Posterior vena cava (tissue), 2 donors: ENCODE data around the gene TMEM256. TPM values are rescaled to one million over a fixed set of nuclear protein-coding genes. Genes with fewer than 3 reads are reported as not detected.

Experiments
- DNase-seq: peaks from one replicate; pipeline ENCODE4 v3.0.0-alpha.2; 2020; ENCODE audit warnings: low spot score
- intact Hi-C, 2 donors: fragments of 100-400 bp; cut with DNase I; formaldehyde crosslinking; loops; one replicate each; pipeline versions ENCODE4 v1.14.1 to v1.14.2; 2022 to 2023
- long read RNA-seq, 2 donors: library from polyadenylated mRNA; unstranded; transcript quantifications; one replicate each; pipeline ENCODE4 v2.0.0, GENCODE V29; 2020 to 2021
- total RNA-seq, 2 donors: library from RNA; stranded (reverse); fragmentation: NEBNext Ultra II Directional; extraction: Animal tissue kit (Norgen Biotek cat#: 25700); gene quantifications; one replicate each; pipeline ENCODE4 v1.2.1, GENCODE V29; 2021
- donor health status: DM: yes; HTN: yes; CAD: no.
- donor health status: DM: yes; HTN: yes; CAD: no.

TMEM256 gene
- 10 to 100 TPM; 39.3 to 65.5 TPM for total RNA-seq
- long read RNA-seq, donor 1, transcript TMEM256-201 (4 exons, 486 nt): major isoform, 6 of 7 reads
- long read RNA-seq, donor 1, partial matches to known transcripts: 0 of 7 reads
- long read RNA-seq, donor 1, other reads (novel, unspliced or antisense): 1 of 7 reads
- long read RNA-seq, donor 2, transcript TMEM256-201 (4 exons, 486 nt): major isoform, 8 of 8 reads
- long read RNA-seq, donor 2, partial matches to known transcripts: 0 of 8 reads
- long read RNA-seq, donor 2, other reads (novel, unspliced or antisense): 0 of 8 reads

DNA sequence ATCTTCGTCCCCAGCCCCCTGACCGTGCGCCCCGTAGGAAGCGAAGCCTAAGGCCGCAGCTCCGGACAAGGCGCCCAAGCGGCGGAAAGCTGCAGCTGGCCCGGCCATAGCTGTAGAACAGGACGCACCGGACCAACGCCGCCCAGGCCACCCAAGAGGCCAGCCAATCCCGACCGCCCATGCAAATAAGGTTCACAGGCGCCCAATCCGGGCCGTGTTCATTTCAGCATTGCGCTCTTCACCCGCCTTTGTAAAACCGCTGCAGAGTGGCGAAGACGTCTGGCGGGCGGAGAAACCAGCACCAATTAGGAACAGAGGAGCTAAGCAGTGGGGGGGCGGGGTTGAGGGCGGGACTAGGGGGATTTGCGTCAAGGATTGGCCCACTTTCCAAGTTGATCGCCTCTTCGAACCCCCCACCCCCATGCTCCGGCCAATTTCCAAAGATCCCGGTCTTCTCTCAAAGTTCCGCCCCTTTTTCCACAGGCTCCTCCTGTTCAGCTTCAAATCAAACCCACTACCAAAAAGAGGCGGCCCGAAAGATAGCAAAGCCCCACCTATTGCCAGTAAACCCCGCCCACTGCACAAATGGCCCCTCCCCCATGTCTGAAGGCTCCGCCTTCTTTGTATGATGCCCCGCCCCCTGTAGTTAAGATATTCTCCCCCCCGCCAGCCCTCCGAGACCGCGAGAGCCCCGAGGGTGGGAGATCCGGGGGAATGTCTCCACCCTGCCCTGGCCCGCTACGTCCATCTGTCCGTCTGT, at the start of gene TMEM256:
Gene TMEM256 (minus strand): TSS at position 121 of the 760 bp plus-strand sequence. CDS start 13 bp downstream, at position 108.
- peak; percentile 99 for DNase-seq
- intact Hi-C loops: no loop called here

DNA sequence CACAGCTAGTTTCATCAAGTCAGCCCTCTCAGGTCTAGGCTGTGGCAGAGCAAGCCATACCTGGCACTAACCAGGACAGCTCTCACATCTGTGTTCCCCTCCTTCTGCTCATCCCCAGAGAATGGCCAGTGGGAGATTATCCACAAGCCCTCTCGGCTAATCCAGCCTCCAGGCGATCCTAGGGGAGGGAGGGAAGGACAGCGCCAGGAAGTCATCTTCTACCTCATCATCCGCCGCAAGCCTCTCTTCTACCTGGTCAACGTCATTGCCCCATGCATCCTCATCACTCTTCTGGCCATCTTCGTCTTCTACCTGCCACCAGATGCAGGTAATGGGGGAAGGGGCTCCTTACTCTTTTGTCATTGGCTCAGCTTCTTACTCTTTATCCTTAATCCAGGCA, 44.6 kb upstream of the TMEM256 start:
- no peak for DNase-seq
- intact Hi-C loops: loop anchor here in 1 of 2 donors (10.0 kb wide), 1 partner anchor 66 kb away; no protein-coding TSS in a partner anchor

DNA sequence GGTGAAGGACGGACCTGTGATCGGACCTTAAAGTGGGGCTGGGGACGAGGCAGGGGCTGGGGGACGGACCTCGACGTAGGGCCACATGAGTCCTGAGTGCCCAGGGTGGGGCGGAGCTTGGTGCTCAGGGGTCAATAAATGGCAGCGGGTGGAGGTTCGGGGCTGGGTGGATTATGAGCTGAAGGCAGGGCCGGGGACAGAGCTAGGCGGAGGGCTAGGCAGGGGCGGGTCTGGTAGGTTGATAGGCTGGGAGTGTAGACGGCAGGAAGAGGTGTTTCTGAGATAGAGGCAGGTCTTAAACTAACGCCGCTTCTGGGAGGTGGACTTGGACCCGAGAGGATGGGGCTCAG, 41.7 kb upstream of the TMEM256 start:
- DNase-seq: no peak
- intact Hi-C loops: loop anchor here in 1 of 2 donors (10.0 kb wide), 1 partner anchor 69 kb away; no protein-coding TSS in a partner anchor

DNA sequence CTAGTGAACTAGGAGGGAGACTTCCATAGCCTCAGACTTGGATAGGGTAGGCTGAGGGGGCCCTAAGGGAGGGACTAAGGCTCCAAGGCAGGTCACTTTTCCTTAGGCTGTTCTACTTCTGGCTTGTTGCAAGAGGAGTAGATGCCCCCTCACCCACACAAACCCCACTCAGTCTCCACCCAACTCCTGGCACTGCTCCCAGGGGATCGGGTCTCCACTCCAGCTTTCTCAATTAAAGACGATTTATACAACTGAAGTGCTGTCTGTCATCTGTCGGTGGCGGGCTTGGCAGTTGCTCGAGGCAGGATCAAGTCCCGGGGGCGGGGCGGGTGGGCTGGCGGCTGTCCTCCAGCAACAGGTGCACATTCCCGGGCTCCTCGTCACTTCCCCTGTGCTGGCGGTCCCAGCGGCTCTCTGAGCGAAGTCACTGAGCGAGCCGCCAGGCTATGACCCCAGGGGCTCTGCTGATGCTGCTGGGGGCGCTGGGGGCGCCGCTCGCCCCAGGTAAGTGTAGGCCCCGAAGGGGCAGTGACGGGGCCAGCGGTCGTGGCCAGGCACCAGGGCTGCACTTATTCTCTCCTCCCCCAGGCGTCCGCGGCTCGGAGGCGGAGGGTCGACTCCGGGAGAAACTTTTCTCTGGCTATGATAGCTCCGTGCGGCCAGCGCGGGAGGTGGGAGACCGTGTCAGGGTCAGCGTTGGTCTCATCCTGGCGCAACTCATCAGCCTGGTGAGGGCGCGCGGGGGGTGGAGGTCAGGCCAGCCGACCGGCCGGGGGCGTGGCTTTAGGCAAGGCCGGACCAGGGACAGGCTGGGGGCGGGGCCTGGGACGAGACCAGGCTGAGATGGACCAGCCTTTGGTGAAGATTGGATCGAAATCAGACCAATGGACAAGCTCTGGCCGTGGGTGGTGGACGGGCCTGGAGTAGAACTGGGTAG, 41.1 kb upstream of the TMEM256 start, which contains the start of gene CHRNB1:
Gene CHRNB1 (plus strand): TSS at position 380 of the 937 bp plus-strand sequence. CDS start 67 bp downstream, at position 447.
- intact Hi-C loops: loop anchor here in 1 of 2 donors (5.0 to 10.0 kb wide), 2 partner anchors 32 to 70 kb away; partner anchors contain the start of gene ZBTB4
- peak; percentile 91 for DNase-seq

DNA sequence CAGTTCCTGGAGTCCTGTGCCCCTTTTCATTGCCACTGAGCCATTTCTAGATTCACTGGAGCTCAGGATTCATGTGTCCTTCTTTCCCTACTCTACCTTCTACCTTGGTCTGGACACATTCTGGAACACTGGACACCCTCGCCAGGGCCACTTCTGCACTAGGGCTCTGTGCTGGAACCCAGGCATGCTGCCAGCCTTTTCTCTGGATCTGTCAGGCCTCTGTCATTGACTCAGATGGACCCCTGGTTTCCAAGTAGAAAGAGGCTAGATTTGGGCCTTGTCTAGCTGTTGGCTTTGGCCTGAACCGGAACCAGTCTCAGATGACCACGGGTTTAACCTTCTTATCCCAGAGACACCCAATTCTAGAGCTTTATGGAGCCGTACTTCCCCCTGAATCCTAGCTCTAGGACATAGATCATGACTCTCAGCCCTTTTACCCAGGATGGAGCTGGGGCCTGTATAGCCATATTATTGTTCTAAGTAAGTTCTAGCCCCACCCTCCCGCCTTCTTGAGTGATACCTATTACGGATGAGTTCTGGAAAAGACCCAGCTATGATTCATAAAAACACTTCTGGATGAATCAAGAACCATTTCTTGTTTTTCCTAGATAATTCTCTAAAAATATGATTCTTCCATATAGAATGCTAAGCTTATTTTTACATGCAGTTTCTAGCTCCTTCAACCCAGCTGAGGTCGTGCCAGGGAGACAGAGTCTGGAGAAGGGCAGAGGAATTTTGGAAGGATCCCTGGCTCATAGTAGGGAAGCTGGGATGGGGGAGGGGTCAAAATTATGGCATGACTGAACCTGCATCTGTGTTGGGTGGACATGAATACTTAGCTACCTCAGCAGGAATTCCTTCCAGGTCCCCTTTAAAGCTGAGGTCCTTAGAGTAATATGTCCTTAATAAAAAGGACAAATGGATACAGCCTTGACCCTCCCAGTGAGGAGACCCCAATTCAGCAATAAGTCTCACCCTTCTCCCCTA, 39.9 kb upstream of the TMEM256 start:
- no peak for DNase-seq
- intact Hi-C loops: loop anchor here in 1 of 2 donors (5.0 to 10.0 kb wide), 2 partner anchors 34 to 71 kb away; partner anchors contain the start of gene ZBTB4

DNA sequence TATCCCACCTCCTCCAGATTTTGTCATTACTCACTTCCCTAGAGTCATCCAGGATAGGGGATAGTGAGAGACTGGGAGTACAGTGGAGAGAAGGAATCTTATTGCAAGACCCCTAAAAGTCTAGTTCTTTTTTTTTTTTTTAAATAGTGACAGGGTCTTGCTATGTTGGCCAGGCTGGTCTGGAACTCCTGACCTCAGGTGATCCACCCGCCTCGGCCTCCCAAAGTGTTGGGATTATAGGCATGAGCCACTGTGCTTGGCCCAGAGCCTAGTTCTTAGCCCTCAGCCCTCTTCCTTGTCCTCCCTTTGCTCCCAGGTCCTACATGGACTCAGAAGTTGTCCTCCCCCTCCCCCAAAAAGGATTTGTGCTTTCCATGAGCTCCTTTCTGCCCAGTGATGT, 38.2 kb upstream of the TMEM256 start:
- intact Hi-C loops: loop anchor here (1.0 to 10.0 kb wide), 3 partner anchors 31 to 73 kb away; partner anchors contain the start of gene ZBTB4 (in 1 of the 2)
- DNase-seq: no peak

DNA sequence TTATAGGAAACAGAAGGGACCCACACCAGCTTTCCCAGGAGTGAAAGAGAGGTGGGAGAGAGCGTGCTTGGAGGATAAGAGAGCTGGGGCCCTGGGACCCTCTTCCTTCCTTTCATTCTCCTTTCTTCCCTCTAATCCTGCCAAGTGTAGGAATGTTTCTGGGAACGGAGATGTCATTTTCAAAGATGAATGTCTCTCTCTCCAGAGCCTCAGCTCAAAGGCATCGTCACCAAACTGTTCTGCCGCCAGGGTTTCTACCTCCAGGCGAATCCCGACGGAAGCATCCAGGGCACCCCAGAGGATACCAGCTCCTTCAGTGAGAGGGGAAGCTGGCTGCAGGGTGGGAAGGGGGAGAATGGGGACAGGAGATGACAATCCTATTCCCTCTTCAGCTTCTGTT, 37.4 kb upstream of the TMEM256 start:
- intact Hi-C loops: loop anchor here in 1 of 2 donors (5.0 to 10.0 kb wide), 2 partner anchors 36 to 74 kb away; partner anchors contain the start of gene ZBTB4
- DNase-seq: no peak

DNA sequence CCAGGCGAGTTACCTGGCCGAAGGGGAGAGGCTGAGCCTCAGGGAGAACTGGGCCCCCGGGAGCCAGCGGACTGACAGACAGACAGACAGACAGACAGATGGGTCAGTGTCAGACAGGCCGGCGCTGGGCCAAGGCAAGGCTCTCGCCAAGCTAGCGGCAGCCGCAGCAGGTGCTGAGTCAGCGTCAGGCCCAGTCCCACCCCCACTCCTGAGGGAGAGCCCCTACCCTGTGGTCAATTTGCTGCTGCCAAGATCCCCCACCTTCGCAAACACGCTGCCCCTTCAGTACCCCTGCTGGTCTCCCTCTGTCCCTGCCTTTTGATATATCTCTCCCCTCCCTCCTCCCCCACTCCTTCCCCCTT, 36.9 kb upstream of the TMEM256 start:
- no peak for DNase-seq
- intact Hi-C loops: loop anchor here in 1 of 2 donors (5.0 to 10.0 kb wide), 2 partner anchors 36 to 74 kb away; partner anchors contain the start of gene ZBTB4

DNA sequence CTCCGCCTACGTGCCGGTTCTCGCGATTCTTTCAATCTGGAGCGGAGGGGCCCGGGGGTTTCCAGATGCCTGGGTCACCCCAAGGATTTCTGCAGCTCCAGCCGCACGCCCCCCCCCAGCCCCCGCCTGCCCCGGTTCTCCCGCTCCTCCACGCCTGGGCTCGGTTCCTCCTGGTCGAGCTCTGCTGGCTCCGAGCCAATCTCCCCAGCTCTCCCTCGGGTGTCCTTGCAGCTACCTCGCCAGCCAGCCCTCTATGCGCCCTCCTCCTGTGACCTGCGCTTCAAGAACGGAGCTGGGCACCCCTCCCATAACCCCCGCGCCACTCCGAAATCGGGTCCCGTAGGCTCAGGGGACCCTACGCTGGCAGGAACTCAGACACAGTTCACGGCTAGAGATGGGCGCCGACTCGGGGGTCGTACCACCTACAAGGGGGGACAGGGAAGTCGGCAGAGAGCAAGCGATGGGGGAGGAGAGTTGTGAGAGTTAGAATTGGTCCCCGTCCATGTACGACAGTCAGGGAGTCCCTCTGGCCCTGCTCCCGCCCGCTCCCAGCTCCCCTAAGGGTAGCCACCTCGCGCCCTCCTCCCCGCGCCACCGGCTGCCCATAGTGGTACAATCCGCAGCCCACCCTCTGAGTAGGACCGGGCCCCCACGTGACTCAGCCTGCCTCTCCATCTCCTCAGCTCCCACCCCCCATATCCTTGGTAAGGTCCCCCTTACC, 36.4 kb upstream of the TMEM256 start:
- DNase-seq: no peak
- intact Hi-C loops: loop anchor here in 1 of 2 donors (5.0 to 10.0 kb wide), 2 partner anchors 37 to 75 kb away; partner anchors contain the start of gene ZBTB4

DNA sequence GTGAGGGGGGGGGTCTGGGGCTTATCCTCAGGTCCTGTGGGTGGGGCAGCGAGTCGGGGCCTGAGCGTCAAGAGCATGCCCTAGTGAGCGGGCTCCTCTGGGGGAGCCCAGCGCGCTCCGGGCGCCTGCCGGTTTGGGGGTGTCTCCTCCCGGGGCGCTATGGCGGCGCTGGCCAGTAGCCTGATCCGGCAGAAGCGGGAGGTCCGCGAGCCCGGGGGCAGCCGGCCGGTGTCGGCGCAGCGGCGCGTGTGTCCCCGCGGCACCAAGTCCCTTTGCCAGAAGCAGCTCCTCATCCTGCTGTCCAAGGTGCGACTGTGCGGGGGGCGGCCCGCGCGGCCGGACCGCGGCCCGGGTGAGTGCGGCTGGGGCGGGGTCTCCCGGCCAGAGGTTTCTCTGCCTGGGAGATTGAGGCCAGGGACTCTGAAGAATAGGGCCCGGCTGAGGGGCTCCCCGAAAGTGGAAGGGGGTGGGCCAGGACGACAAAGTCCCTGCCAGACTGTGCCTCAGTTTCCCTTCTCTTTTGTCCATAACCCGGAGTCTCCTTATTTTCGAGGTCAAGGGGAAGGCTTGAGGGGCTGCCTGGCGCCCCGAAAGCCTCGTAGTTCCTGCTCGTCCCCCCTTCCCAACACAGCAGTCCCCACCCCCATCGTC, 35.7 kb upstream of the TMEM256 start, which contains the start of gene FGF11:
Gene FGF11 (plus strand): TSS at position 51 of the 651 bp plus-strand sequence. CDS start 109 bp downstream, at position 160.
- no peak for DNase-seq
- intact Hi-C loops: loop anchor here (5.0 to 10.0 kb wide), 5 partner anchors 38 to 125 kb away; partner anchors contain the start of genes KCTD11 (in 1 of the 2), SENP3 (in 1 of the 2), TMEM95 (in 1 of the 2) and ZBTB4 (in 1 of the 2)

DNA sequence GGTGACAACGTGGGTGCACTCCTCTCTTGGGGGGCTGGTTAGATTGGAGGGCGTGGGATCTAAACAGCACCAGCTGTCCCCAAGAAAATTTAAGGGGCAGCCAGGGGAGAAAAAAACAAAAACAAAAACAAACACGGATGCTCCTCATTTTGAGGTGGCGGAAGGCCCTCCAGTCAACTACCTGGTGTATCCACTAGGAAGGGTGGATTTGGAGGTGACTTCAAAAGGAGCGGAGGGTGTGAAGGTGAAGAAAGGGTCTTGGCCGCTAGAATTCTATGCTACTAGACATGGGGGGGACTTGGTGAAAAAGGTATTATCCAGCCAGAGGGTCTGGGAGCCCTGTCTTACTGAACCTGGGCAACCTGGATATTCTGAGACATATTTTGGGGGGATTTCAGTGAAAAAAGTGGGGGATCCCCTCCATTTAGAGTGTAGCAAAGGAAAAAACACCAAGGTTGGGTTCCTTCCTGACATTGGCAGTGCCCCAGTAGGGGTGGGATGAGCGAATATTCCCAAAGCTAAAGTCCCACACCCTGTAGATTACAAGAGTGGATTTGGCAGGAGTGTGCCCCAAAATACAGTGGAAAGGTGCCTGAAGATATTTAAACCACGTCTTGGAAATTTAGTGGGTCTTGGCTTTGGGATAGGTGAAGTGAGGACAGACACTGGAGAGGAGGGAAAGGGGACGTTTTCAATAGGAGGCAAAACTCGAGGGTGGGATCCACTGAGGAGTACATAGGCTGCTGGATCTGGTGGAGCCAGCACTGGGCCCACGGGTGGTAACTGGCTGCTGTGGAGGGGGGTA, 35.0 kb upstream of the TMEM256 start:
- no peak for DNase-seq
- intact Hi-C loops: loop anchor here (5.0 to 10.0 kb wide), 3 partner anchors 48 to 126 kb away; partner anchors contain the start of genes KCTD11 (in 1 of the 2), SENP3 (in 1 of the 2) and TMEM95 (in 1 of the 2)

DNA sequence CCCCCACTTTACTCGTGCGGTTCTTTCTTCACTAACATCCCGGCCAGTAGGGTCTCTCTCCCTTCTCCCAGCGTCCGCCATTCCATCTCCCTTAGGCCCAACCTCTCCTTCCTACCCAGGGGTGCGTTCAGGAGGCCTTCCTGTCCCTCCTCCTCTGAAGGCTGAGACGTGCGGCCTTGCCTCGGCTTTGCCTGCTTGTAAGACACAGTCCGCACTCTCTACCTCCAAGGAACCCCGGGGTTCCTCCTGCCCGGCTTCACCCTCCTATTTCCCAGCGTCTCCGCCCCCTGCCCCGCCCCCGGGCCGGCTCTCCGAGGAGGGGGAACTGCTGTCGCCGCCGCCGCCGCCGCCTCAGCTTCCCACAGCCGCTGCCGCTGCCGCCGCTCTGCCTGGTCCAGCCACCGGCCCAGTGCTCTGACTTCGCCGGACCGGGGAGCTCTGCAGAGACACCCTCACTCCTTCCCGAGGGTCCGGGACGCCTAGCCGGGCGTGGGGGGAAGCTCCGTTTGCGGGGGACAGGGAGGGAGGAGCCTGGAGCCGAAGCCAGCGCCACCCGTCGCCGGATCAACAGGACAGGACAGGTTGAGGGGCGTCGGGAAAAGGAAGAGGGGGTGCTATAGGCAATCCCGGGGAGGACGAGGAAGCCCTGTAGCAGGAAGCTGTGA, 34.2 kb upstream of the TMEM256 start:
- intact Hi-C loops: loop anchor here (5.0 to 10.0 kb wide), 3 partner anchors 49 to 127 kb away; partner anchors contain the start of genes KCTD11 (in 1 of the 2), SENP3 (in 1 of the 2) and TMEM95 (in 1 of the 2)
- DNase-seq: peak; percentile 93

DNA sequence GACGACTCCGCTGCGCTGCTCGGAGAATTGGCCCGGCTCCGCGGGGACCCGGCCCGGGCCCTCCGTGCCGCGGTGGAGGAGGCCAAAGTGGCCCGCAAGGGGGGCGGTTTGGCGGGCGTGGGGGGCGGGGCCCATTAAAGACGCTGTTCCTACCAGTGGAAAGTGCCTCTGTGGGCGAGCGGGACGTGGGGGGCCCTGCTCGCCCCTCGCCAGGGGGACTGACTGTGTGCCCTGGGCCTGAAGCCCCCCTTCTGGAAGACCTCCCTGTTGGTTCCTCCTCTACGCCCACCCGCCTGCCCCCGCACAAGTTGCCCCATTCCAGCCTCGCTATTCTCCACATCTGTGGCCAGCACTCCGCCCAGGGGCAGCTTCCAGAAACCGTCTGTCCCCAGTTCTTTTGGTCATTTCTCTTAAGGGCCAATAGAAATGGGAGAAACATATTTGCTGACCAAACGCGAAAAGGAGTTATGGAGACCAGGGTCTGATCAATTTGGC, 33.5 kb upstream of the TMEM256 start:
- DNase-seq: no peak
- intact Hi-C loops: loop anchor here (5.0 to 10.0 kb wide), 3 partner anchors 50 to 127 kb away; partner anchors contain the start of genes KCTD11 (in 1 of the 2), SENP3 (in 1 of the 2) and TMEM95 (in 1 of the 2)
